Endothelial cell of umbilical vein (primary cell): ENCODE data around the gene ADGRG4. TPM values are rescaled to one million over a fixed set of nuclear protein-coding genes. Genes with fewer than 3 reads are reported as not detected.

Experiments
- BruUV-seq: library from RNA; stranded (reverse); fragments of 400-500 nt; replicated peaks from 2 replicates; lab custom pipeline; 2021; lab: Mats Ljungman, UMichigan
- CTCF ChIA-PET: fragments of 300-600, 350-600 bp; sonication (Branson Sonifier 250); formaldehyde crosslinking; loops from one replicate; lab custom pipeline; 2021; ENCODE audit warnings: antibody characterized with exemption, inconsistent platforms; lab: Charles Lee
- POLR2A ChIA-PET: fragments of 300-600, 350-600 bp; sonication (Branson Sonifier 250); formaldehyde crosslinking; loops from one replicate; lab custom pipeline; 2021; ENCODE audit warnings: antibody characterized with exemption, inconsistent platforms; lab: Charles Lee
- DNase-seq: peaks from one replicate; pipeline ENCODE4 v3.0.0-alpha.2; 2011; ENCODE audit warnings: low read depth, low spot score
- FAIRE-seq: peaks from 2 replicates; lab custom pipeline; 2011; peaks lifted over from hg19 to GRCh38; lab: Jason Lieb, UNC
- H2AFZ ChIP-seq: 2 replicates; pipeline ENCODE4 v1.6.0; 2012; ENCODE audit warnings: low read depth, low read length, control low read depth, inconsistent platforms
- H3K27ac ChIP-seq: 2 replicates; pipeline ENCODE4 v1.5.1; 2011; ENCODE audit warnings: low read depth, mild to moderate bottlenecking, control low read depth, low read length, moderate library complexity; ENCODE audit not compliant: insufficient read depth
- H3K27me3 ChIP-seq, 2 experiments: 2 replicates each; pipeline versions ENCODE4 v1.6.0 to v1.6.1; 2011; ENCODE audit warnings: low read length in 2 of 2, mixed read lengths in 1 of 2; ENCODE audit not compliant: control insufficient read depth in 2 of 2, insufficient read depth in 2 of 2
- H3K36me3 ChIP-seq, 2 experiments: 2 replicates in 1 of 2; 3 replicates in 1 of 2; pipeline ENCODE4 v1.5.1; 2011; ENCODE audit warnings: low read length in 2 of 2, mild to moderate bottlenecking in 1 of 2, moderate library complexity in 1 of 2; ENCODE audit not compliant: control insufficient read depth in 2 of 2, insufficient read depth in 2 of 2; ENCODE audit errors: extremely low read depth in 1 of 2
- H3K4me1 ChIP-seq: 3 replicates; pipeline ENCODE4 v1.5.1; 2011; ENCODE audit warnings: mild to moderate bottlenecking, low read length; ENCODE audit not compliant: control insufficient read depth, insufficient read depth; ENCODE audit errors: extremely low read depth
- H3K4me2 ChIP-seq: 2 replicates; pipeline ENCODE4 v1.6.1; 2011; ENCODE audit warnings: low read length, control low read depth, mixed read lengths; ENCODE audit not compliant: insufficient read depth
- H3K4me3 ChIP-seq, 3 experiments: fragments of 200-600 bp in 1 of 3; sonication (generic), shearing (Covaris generic) in 1 of 3; replicated peaks in 1 of 3; 2 replicates each; pipeline ENCODE4 v1.5.1; 2011 to 2016; ENCODE audit warnings: control low read depth in 3 of 3, low read length in 3 of 3, mild to moderate bottlenecking in 2 of 3, inconsistent platforms in 1 of 3, low read depth in 1 of 3, moderate library complexity in 1 of 3; ENCODE audit not compliant: insufficient read depth in 1 of 3
- H3K79me2 ChIP-seq: 2 replicates; pipeline ENCODE4 v1.6.0; 2012; ENCODE audit warnings: low read length, inconsistent platforms; ENCODE audit not compliant: control insufficient read depth, insufficient read depth
- H3K9ac ChIP-seq: replicated peaks from 2 replicates; pipeline ENCODE3; 2011; ENCODE audit warnings: low read length, control low read depth; ENCODE audit not compliant: insufficient read depth; ENCODE audit errors: extremely low read depth
- H3K9me1 ChIP-seq: replicated peaks from 3 replicates; pipeline ENCODE4 v1.6.0; 2011; ENCODE audit warnings: mild to moderate bottlenecking, low read length; ENCODE audit not compliant: control insufficient read depth, insufficient read depth; ENCODE audit errors: extremely low read depth
- H3K9me3 ChIP-seq: replicated peaks from 2 replicates; pipeline ENCODE4 v1.5.1; 2012; ENCODE audit warnings: low read length, inconsistent platforms; ENCODE audit not compliant: control insufficient read depth, insufficient read depth
- H4K20me1 ChIP-seq: replicated peaks from 2 replicates; pipeline ENCODE3; 2011; ENCODE audit warnings: mild to moderate bottlenecking, low read length; ENCODE audit not compliant: control insufficient read depth, insufficient read depth; ENCODE audit errors: extremely low read depth
- CTCF ChIP-seq, 2 donors: IDR thresholded peaks; 1 replicate in 1 of 2; 2 replicates in 1 of 2; pipeline ENCODE4 v1.5.1; 2011; ENCODE audit warnings: low read length in 2 of 2, mild to moderate bottlenecking in 2 of 2, moderate library complexity in 2 of 2, control low read depth in 1 of 2, inconsistent platforms in 1 of 2, low read depth in 1 of 2; ENCODE audit not compliant: insufficient read depth in 1 of 2; ENCODE audit errors: extremely low read depth in 1 of 2
- EZH2 ChIP-seq: IDR thresholded peaks from 2 replicates; pipeline ENCODE4 v1.6.1; 2012; ENCODE audit warnings: borderline replicate concordance, low read depth, mild to moderate bottlenecking, moderate library complexity, low read length, inconsistent platforms; ENCODE audit not compliant: severe bottlenecking
- FOS ChIP-seq: IDR thresholded peaks from 2 replicates; pipeline ENCODE4 v1.6.1; 2011; ENCODE audit warnings: mild to moderate bottlenecking, low read length, moderate library complexity, borderline replicate concordance; ENCODE audit not compliant: insufficient read depth
- GATA2 ChIP-seq: IDR thresholded peaks from 2 replicates; pipeline ENCODE4 v1.7.0; 2011; ENCODE audit warnings: low read depth, mild to moderate bottlenecking, moderate library complexity, mixed read lengths, low read length; ENCODE audit not compliant: insufficient read length, insufficient read depth
- JUN ChIP-seq: IDR thresholded peaks from 2 replicates; pipeline ENCODE4 v1.6.1; 2011; ENCODE audit warnings: borderline replicate concordance, low read depth; ENCODE audit not compliant: insufficient read length, insufficient read depth
- MAX ChIP-seq: IDR thresholded peaks from 2 replicates; pipeline ENCODE4 v1.6.1; 2011; ENCODE audit not compliant: insufficient read depth, insufficient read length
- MYC ChIP-seq: IDR thresholded peaks from one replicate; pipeline ENCODE4 v1.6.1; 2011; ENCODE audit warnings: mild to moderate bottlenecking, low read depth, low read length
- POLR2A ChIP-seq: IDR thresholded peaks from 2 replicates; pipeline ENCODE4 v1.6.1; 2012; ENCODE audit warnings: low read depth, mild to moderate bottlenecking, control low read depth, low read length
- POLR2AphosphoS5 ChIP-seq: IDR thresholded peaks from 2 replicates; pipeline ENCODE4 v1.6.1; 2012; ENCODE audit warnings: low read depth, mild to moderate bottlenecking, control low read depth, low read length, moderate library complexity; ENCODE audit not compliant: insufficient read depth
- dilution Hi-C: fragments of 300-500 bp; cut with MboI; formaldehyde crosslinking; loops from one replicate; pipeline ENCODE4 v1.15.0; 2019; ENCODE audit warnings: low sequenced_read_pairs; ENCODE audit not compliant: extremely low pct_ligation_motif_present
- intact Hi-C: fragments of 100-400 bp; cut with micrococcal nuclease; formaldehyde crosslinking; loops from one replicate; pipeline ENCODE4 v1.10.0; 2022
- polyA plus RNA-seq, 4 experiments: library from polyadenylated mRNA; depleted of rRNA in 3 of 4; stranded (reverse) in 3 of 4; unstranded in 1 of 4; fragments of >200 nt; gene quantifications; 2 replicates each; pipeline versions ENCODE4 v1.2.1 to v1.2.3, GENCODE V29; 2011 to 2012; ENCODE audit warnings: missing spikeins in 1 of 4
- total RNA-seq: library from RNA; stranded (reverse); gene quantifications from 2 replicates; pipeline ENCODE4 v1.2.3, GENCODE V29; 2021

The ADGRG4 gene
- total and polyA plus RNA-seq, 2 donors (not counting 3 experiments of a cell fraction or from before 2014, with no cell fraction given): 0.04 to 0.08 TPM

GRCh38 chrX:136446208-136446607, 145.4 kb downstream of the ADGRG4 start:
- H3K4me2 ChIP-seq: no peak overlapping the region
- POLR2A ChIA-PET: no interaction called here
- no peak for FAIRE-seq
- H3K4me1 ChIP-seq: no peaks in the 10 kb centered on the region
- no peaks in the 10 kb centered on the region for H3K9me1 ChIP-seq
- H4K20me1 ChIP-seq: no peaks in the 10 kb centered on the region
- no peaks in the 10 kb centered on the region for H3K36me3 ChIP-seq
- no peak overlapping the region for H3K9ac ChIP-seq
- BruUV-seq: no TSS peak
- H3K9me3 ChIP-seq: no peaks in the 10 kb centered on the region
- TF ChIP-seq GATA2 (no peak), MYC (no peak), EZH2 (no peak), FOS (no peak), MAX (no peak), POLR2A (no peak), POLR2AphosphoS5 (no peak), JUN (no peak), CTCF (IDR thresholded peaks at IDR 0.05; ENCODE audit: extremely low read depth in 1 of 2, insufficient read depth in 1 of 2, low read depth in 1 of 2, low read length in 2 of 2) (no peak)
- H3K79me2 ChIP-seq: no peaks in the 10 kb centered on the region
- CTCF ChIA-PET: no interaction called here
- no peak for DNase-seq
- dilution Hi-C loops (no loop called here), intact Hi-C loops (no loop called here)
- H3K4me3 ChIP-seq: no peak overlapping the region
- no peaks in the 10 kb centered on the region for H3K27me3 ChIP-seq
- no peak overlapping the region for H3K27ac ChIP-seq
- H2AFZ ChIP-seq: no peak overlapping the region
